HL-60 (cell line): ENCODE results near the gene HLA-F.

ENCODE experiments used
- DNase-seq, 2 experiments: peaks; one replicate each; pipeline ENCODE4 v3.0.0-alpha.2; 2010 to 2020; ENCODE audit warnings: low read depth in 1 of 2, low spot score in 1 of 2
- H3K27ac ChIP-seq: fragments of 250-450 bp; sonication (Bioruptor Pico); replicated peaks from 2 replicates; pipeline ENCODE4 v1.5.1; 2020; ENCODE audit warnings: mild to moderate bottlenecking, moderate library complexity
- H3K27me3 ChIP-seq: fragments of 250-450 bp; sonication (Bioruptor Pico); 2 replicates; pipeline ENCODE4 v1.5.1; 2021; ENCODE audit warnings: mild to moderate bottlenecking, moderate library complexity; ENCODE audit not compliant: insufficient read depth, poor library complexity, severe bottlenecking
- H3K4me3 ChIP-seq: replicated peaks from 2 replicates; pipeline ENCODE4 v1.5.1; 2011; ENCODE audit warnings: mild to moderate bottlenecking, control low read depth, low read length; ENCODE audit not compliant: insufficient read depth
- GABPA ChIP-seq: IDR thresholded peaks from 2 replicates; pipeline ENCODE4 v1.6.1; 2012; ENCODE audit warnings: low read depth
- POLR2AphosphoS5 ChIP-seq: IDR thresholded peaks from 2 replicates; pipeline ENCODE4 v1.6.1; 2012; ENCODE audit warnings: low read depth
- SPI1 ChIP-seq: IDR thresholded peaks from 2 replicates; pipeline ENCODE4 v1.6.1; 2012; ENCODE audit warnings: low read depth, mild to moderate bottlenecking, borderline replicate concordance
- TF ChIP-seq, protein P1 (sequence below): IDR thresholded peaks from 2 replicates; pipeline ENCODE4 v1.6.1; 2012; ENCODE audit warnings: low read depth; ENCODE audit not compliant: insufficient replicate concordance
- TF ChIP-seq, protein P2 (sequence below): IDR thresholded peaks from one replicate; pipeline ENCODE4 v1.5.1; 2011; ENCODE audit warnings: low read length, control low read depth, inconsistent platforms; ENCODE audit not compliant: insufficient read depth

The HLA-F gene

DNA sequence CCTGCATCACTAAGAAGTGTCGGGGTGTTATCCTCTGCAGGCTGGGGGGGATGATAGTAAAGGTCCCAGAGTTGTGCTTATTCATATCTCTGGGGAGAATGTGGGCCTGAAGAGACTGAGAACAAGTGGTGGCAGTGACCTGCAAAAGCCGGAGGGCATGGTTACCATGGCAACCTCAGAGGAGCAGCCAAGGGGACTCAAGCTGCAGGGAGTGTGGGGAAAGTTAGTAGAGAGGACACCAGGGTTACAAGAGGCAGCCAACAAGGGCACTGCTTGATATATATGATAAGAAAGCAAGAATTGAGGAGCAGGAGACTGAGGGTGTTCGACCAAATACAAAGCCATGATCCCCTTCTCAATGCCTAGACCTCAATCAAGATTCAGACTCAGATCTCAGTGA is 46.1 kb downstream of the HLA-F start:
- no peak for DNase-seq
- Histone ChIP-seq H3K27ac (no peak overlapping the region), H3K4me3 (no peak overlapping the region), H3K27me3 (no peaks in the 10 kb centered on the region)
- TF ChIP-seq, protein P1, sequence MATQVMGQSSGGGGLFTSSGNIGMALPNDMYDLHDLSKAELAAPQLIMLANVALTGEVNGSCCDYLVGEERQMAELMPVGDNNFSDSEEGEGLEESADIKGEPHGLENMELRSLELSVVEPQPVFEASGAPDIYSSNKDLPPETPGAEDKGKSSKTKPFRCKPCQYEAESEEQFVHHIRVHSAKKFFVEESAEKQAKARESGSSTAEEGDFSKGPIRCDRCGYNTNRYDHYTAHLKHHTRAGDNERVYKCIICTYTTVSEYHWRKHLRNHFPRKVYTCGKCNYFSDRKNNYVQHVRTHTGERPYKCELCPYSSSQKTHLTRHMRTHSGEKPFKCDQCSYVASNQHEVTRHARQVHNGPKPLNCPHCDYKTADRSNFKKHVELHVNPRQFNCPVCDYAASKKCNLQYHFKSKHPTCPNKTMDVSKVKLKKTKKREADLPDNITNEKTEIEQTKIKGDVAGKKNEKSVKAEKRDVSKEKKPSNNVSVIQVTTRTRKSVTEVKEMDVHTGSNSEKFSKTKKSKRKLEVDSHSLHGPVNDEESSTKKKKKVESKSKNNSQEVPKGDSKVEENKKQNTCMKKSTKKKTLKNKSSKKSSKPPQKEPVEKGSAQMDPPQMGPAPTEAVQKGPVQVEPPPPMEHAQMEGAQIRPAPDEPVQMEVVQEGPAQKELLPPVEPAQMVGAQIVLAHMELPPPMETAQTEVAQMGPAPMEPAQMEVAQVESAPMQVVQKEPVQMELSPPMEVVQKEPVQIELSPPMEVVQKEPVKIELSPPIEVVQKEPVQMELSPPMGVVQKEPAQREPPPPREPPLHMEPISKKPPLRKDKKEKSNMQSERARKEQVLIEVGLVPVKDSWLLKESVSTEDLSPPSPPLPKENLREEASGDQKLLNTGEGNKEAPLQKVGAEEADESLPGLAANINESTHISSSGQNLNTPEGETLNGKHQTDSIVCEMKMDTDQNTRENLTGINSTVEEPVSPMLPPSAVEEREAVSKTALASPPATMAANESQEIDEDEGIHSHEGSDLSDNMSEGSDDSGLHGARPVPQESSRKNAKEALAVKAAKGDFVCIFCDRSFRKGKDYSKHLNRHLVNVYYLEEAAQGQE, result no peak
- TF ChIP-seq GABPA (no peak), POLR2AphosphoS5 (no peak), SPI1 (no peak)
- TF ChIP-seq, protein P2, sequence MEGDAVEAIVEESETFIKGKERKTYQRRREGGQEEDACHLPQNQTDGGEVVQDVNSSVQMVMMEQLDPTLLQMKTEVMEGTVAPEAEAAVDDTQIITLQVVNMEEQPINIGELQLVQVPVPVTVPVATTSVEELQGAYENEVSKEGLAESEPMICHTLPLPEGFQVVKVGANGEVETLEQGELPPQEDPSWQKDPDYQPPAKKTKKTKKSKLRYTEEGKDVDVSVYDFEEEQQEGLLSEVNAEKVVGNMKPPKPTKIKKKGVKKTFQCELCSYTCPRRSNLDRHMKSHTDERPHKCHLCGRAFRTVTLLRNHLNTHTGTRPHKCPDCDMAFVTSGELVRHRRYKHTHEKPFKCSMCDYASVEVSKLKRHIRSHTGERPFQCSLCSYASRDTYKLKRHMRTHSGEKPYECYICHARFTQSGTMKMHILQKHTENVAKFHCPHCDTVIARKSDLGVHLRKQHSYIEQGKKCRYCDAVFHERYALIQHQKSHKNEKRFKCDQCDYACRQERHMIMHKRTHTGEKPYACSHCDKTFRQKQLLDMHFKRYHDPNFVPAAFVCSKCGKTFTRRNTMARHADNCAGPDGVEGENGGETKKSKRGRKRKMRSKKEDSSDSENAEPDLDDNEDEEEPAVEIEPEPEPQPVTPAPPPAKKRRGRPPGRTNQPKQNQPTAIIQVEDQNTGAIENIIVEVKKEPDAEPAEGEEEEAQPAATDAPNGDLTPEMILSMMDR, result no peak

DNA sequence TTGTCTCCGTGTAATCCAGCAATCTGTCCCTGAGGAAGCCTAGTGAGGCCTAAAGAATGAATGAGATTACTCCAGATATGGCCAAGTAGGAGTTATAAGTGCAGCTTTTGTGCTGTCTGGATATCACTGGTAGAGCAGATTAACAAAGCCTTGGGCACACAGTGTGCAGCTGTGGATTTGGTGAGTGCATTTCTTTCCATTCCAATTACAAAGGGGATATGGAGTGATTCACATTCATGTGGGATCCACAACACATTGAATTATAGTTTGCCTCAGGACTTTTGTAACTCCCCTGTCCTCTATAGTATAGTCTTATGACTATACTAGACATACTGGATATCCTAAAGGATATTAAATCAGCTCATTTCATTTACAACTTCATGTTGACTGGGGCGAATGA is 47.1 kb downstream of the HLA-F start:
- no peak overlapping the region for H3K4me3 ChIP-seq
- H3K27me3 ChIP-seq, result no peaks in the 10 kb centered on the region
- no peak for DNase-seq
- TF ChIP-seq, protein P1, result no peak
- TF ChIP-seq POLR2AphosphoS5 (no peak), GABPA (no peak), SPI1 (no peak)
- TF ChIP-seq, protein P2, result no peak
- no peak overlapping the region for H3K27ac ChIP-seq

DNA sequence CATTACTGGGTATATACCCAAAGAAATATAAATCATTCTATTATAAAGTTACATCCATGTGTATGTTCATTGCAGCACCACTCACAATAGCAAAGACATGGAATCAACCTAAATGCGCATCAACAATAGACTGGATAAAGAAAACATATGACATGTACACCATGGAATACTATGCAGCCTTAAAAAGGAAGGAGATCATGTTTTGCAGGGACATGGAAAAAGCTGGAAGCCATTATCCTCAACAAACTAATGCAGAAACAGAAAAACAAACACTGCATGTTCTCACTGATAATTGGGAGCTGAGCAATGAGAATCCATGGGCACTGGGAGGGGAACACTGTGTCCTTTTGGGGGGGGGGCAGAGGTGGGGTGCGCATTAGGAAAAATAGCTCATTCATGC is 53.5 kb downstream of the HLA-F start:
- Histone ChIP-seq H3K4me3 (no peak overlapping the region), H3K27me3 (no peaks in the 10 kb centered on the region), H3K27ac (no peak overlapping the region)
- no peak for DNase-seq
- TF ChIP-seq SPI1 (no peak), GABPA (no peak), POLR2AphosphoS5 (no peak)
- TF ChIP-seq, protein P1, result no peak
- TF ChIP-seq, protein P2, result no peak
